ENCODE measurements around the gene DPYSL3. TPM values are rescaled to one million over a fixed set of nuclear protein-coding genes. Genes with fewer than 3 reads are reported as not detected.

The DPYSL3 gene
- total RNA-seq, 1 experiment from 2014 or later = 156 TPM

- Histone ChIP-seq H3K36me3 (no peaks in the 10 kb centered on the region; the same call in 1 of the 2 replicates), H3K27ac (no peak overlapping the region), H3K9me3 (replicated peaks) (no peaks in the 10 kb centered on the region), H3K4me3 (no peak overlapping the region), H3K27me3 (replicated peaks) (no peaks in the 10 kb centered on the region), H3K4me1 (replicated peaks) (peaks cover 33% of the 10 kb centered on the region)
- no peak for DNase-seq (ENCODE audit: low read depth in 1 of 2, low spot score in 2 of 2)
Observed at GRCh38 chr5:147479444-147479843, 30.4 kb downstream of the DPYSL3 start.

GRCh38 chr5:147474140-147474539, 35.7 kb downstream of the DPYSL3 start:
- H3K36me3 ChIP-seq = peaks cover 3% of the 10 kb centered on the region; the same call in 1 of the 2 replicates
- DNase-seq (ENCODE audit: low read depth in 1 of 2, low spot score in 2 of 2) = no peak
- H3K27me3 ChIP-seq (replicated peaks) = no peaks in the 10 kb centered on the region
- H3K4me1 ChIP-seq (replicated peaks) = no peaks in the 10 kb centered on the region
- H3K27ac ChIP-seq = no peak overlapping the region
- no peaks in the 10 kb centered on the region for H3K9me3 ChIP-seq (replicated peaks)
- no peak overlapping the region for H3K4me3 ChIP-seq

GRCh38 chr5:147472664-147473475, 37.0 kb downstream of the DPYSL3 start:
- Histone ChIP-seq H3K27ac (no peak overlapping the region), H3K4me1 (replicated peaks) (no peaks in the 10 kb centered on the region), H3K9me3 (replicated peaks) (no peaks in the 10 kb centered on the region), H3K4me3 (no peak overlapping the region), H3K36me3 (peaks cover 3% of the 10 kb centered on the region; the same call in 1 of the 2 replicates), H3K27me3 (replicated peaks) (no peaks in the 10 kb centered on the region)
- DNase-seq (ENCODE audit: low read depth in 1 of 2, low spot score in 2 of 2) = no peak

- Histone ChIP-seq H3K4me1 (replicated peaks) (no peaks in the 10 kb centered on the region), H3K27me3 (replicated peaks) (no peaks in the 10 kb centered on the region), H3K4me3 (no peak overlapping the region), H3K27ac (no peak overlapping the region), H3K36me3 (peaks cover 2% of the 10 kb centered on the region; the same call in 1 of the 2 replicates), H3K9me3 (replicated peaks) (no peaks in the 10 kb centered on the region)
- DNase-seq (ENCODE audit: low read depth in 1 of 2, low spot score in 2 of 2) = no peak
Observed at GRCh38 chr5:147467973-147468508, 41.8 kb downstream of the DPYSL3 start.

GRCh38 chr5:147466360-147466980, 43.4 kb downstream of the DPYSL3 start:
- Histone ChIP-seq H3K36me3 (no peaks in the 10 kb centered on the region), H3K27ac (no peak overlapping the region), H3K4me3 (no peak overlapping the region), H3K27me3 (replicated peaks) (no peaks in the 10 kb centered on the region), H3K4me1 (replicated peaks) (peaks cover 7% of the 10 kb centered on the region), H3K9me3 (replicated peaks) (0 out of 2 replicates have a peak, but pooled peaks cover 5% of the 10 kb centered on the region)
- no peak for DNase-seq (ENCODE audit: low read depth in 1 of 2, low spot score in 2 of 2)

GRCh38 chr5:147465747-147466146, 44.1 kb downstream of the DPYSL3 start:
- no peak for DNase-seq (ENCODE audit: low read depth in 1 of 2, low spot score in 2 of 2)

GRCh38 chr5:147464211-147464610, 45.7 kb downstream of the DPYSL3 start:
- H3K27me3 ChIP-seq (replicated peaks) = no peaks in the 10 kb centered on the region
- no peaks in the 10 kb centered on the region for H3K36me3 ChIP-seq
- H3K9me3 ChIP-seq (replicated peaks) = peaks cover 7% of the 10 kb centered on the region; the same call in 1 of the 2 replicates
- peak in 1 of 2 experiments; percentile 40 for DNase-seq (ENCODE audit: low read depth in 1 of 2, low spot score in 2 of 2)
- peaks cover 21% of the 10 kb centered on the region for H3K4me1 ChIP-seq (replicated peaks)
- no peak overlapping the region for H3K27ac ChIP-seq
- no peak overlapping the region for H3K4me3 ChIP-seq

More at GRCh38 chr5:147465747-147466146, 44.1 kb downstream of the DPYSL3 start:
- Histone ChIP-seq H3K4me3 (no peak overlapping the region), H3K27ac (no peak overlapping the region), H3K9me3 (replicated peaks) (0 out of 2 replicates have a peak, but pooled peaks cover 5% of the 10 kb centered on the region), H3K36me3 (no peaks in the 10 kb centered on the region), H3K4me1 (replicated peaks) (peaks cover 7% of the 10 kb centered on the region), H3K27me3 (replicated peaks) (no peaks in the 10 kb centered on the region)

- H3K4me3 ChIP-seq = no peak overlapping the region
- peaks cover 27% of the 10 kb centered on the region for H3K4me1 ChIP-seq (replicated peaks)
- H3K27me3 ChIP-seq (replicated peaks) = no peaks in the 10 kb centered on the region
- no peak overlapping the region for H3K27ac ChIP-seq
- no peak for DNase-seq (ENCODE audit: low read depth in 1 of 2, low spot score in 2 of 2)
- H3K9me3 ChIP-seq (replicated peaks) = peaks cover 7% of the 10 kb centered on the region; the same call in 1 of the 2 replicates
- no peaks in the 10 kb centered on the region for H3K36me3 ChIP-seq
Observed at GRCh38 chr5:147461915-147462314, 48.0 kb downstream of the DPYSL3 start.

GRCh38 chr5:147460380-147460779, 49.5 kb downstream of the DPYSL3 start:
- Histone ChIP-seq H3K27me3 (replicated peaks) (no peaks in the 10 kb centered on the region), H3K9me3 (replicated peaks) (peaks cover 7% of the 10 kb centered on the region; the same call in 1 of the 2 replicates), H3K27ac (peak overlapping the region; percentile 68), H3K4me3 (no peak overlapping the region), H3K4me1 (replicated peaks) (peaks cover 36% of the 10 kb centered on the region), H3K36me3 (no peaks in the 10 kb centered on the region)
- no peak for DNase-seq (ENCODE audit: low read depth in 1 of 2, low spot score in 2 of 2)

GRCh38 chr5:147458581-147458980, 51.3 kb downstream of the DPYSL3 start:
- Histone ChIP-seq H3K27ac (peak overlapping the region; percentile 68; the same call in 1 of the 2 replicates), H3K27me3 (replicated peaks) (no peaks in the 10 kb centered on the region), H3K9me3 (replicated peaks) (peaks cover 7% of the 10 kb centered on the region; the same call in 1 of the 2 replicates), H3K4me3 (no peak overlapping the region), H3K4me1 (replicated peaks) (peaks cover 49% of the 10 kb centered on the region), H3K36me3 (no peaks in the 10 kb centered on the region)
- no peak for DNase-seq (ENCODE audit: low read depth in 1 of 2, low spot score in 2 of 2)

GRCh38 chr5:147455822-147456450, 53.9 kb downstream of the DPYSL3 start:
- Histone ChIP-seq H3K27ac (no peak overlapping the region), H3K9me3 (replicated peaks) (peaks cover 3% of the 10 kb centered on the region; the same call in 1 of the 2 replicates), H3K4me1 (replicated peaks) (peaks cover 57% of the 10 kb centered on the region), H3K4me3 (no peak overlapping the region), H3K27me3 (replicated peaks) (no peaks in the 10 kb centered on the region), H3K36me3 (no peaks in the 10 kb centered on the region; the same call in 1 of the 2 replicates)
- DNase-seq (ENCODE audit: low read depth in 1 of 2, low spot score in 2 of 2) = no peak

GRCh38 chr5:147454996-147455677, 54.7 kb downstream of the DPYSL3 start:
- no peaks in the 10 kb centered on the region for H3K27me3 ChIP-seq (replicated peaks)
- H3K4me1 ChIP-seq (replicated peaks) = peaks cover 53% of the 10 kb centered on the region
- H3K27ac ChIP-seq = no peak overlapping the region
- no peaks in the 10 kb centered on the region; the same call in 1 of the 2 replicates for H3K36me3 ChIP-seq
- DNase-seq (ENCODE audit: low read depth in 1 of 2, low spot score in 2 of 2) = peak in 1 of 2 experiments; percentile 25
- H3K9me3 ChIP-seq (replicated peaks) = no peaks in the 10 kb centered on the region
- no peak overlapping the region for H3K4me3 ChIP-seq

Data from SJSA1 (cell line).